ENCODE measurements around the gene ELAVL2. TPM values are rescaled to one million over a fixed set of nuclear protein-coding genes. Genes with fewer than 3 reads are reported as not detected.
A peak's percentile ranks its signal among the peaks of the same experiment; 100 is the strongest.

ELAVL2 gene
- total RNA-seq, 1 experiment from 2014 or later = 21.6 TPM

DNA sequence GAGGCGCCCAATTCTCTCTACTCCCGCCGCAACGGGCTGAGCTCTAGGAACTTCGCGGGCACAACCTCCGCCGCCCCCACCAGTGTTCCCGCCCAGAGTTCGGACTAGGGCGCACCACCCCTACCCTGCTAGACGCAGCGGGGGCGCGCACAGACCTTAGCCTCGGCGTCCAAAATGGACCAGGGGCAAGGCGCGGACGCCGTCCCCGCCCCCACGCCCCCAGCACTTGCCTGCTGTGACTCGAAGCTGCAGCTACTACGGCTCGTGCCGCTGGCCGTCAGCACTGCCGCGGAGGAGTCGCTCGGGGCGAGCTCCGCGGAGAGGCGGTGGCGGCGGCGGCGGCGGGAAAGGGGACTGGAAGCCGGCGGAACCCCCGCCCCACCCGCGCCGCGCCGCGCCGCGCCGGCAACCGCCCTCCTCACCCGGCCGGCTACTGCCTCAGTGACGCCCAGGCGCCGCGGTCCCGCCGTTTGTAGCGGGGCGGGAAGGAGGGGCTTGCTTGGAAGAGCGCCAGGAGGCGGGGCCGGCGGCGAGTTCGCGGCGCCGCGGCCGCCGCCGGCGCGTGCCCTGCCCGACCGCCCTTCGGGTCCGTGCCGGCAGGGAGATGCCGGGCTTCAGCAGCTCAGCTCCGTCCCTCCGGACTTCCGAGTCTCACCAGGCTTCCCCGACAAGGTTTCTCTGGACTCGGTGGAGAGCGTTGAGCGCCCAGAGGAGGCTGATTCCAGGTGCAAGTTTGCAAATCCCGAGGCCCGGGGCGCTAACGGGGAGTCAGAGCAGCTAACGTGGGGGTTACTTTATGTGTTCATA lies 4.5 kb downstream of the ELAVL2 start:
- DNase-seq (ENCODE audit: low read depth) = peak; percentile 58

DNA sequence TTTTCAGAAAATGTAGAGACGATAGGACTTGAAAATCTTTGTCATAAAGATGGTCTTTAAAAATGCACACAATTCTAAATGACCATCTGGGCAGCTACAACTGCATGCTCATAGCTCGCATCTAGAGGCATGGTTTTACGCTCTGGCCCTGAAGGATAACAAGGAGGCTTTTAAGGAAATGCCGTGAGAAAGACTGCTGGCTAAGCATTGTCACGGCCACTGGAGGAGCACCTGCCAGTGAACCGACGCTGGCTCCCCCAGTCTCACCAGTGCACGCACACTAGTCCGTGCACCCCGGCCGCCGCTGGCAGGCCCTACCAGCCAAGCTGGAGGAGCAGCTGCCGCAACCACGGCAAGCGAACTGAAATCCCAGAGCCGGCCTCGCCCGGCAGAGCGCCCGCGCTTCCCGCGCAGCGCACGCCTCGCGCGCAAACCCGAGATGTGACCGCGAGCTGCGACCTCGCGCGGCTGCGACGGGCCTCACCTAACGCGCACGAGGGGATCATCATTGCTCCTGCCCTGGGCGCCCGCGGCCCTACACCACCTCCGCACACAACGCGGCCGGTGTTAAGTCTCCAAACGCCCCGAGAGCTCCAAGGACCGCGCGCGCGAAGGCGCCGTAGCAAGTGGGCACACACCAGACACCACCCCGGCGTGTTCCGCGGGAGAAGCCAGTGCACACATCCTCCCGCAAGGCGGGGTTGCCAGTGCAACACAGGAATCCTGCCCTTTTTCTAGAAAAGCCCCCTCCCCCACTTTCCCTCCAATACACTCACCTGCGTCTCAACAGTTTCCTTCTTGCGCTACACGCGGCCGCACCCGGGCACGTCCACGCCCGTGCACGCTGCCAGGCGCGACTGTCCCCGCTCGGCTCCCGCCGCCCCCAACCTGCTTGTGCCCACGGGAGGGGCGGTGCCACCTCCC lies 5.3 kb downstream of the ELAVL2 start:
- DNase-seq (ENCODE audit: low read depth) = no peak

DNA sequence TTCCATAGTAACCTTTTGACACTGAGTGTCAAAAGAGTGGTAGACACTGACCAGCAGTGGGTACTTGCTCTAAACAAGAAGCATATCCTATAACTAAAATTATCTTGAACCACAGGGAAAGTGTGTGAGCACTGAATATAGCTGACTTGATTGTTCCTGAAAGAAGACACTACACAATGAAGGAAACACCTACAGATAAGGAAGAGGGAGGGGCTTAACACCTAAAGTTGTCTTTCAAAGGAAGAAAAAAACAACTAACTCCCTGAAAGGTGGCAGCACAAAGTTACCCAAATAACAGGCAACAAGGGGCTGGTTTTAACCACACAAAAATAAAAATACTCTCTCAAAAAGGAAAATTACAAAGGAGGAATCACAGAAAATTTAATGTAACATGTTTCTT lies 6.6 kb downstream of the ELAVL2 start:
- no peak for DNase-seq (ENCODE audit: low read depth)

DNA sequence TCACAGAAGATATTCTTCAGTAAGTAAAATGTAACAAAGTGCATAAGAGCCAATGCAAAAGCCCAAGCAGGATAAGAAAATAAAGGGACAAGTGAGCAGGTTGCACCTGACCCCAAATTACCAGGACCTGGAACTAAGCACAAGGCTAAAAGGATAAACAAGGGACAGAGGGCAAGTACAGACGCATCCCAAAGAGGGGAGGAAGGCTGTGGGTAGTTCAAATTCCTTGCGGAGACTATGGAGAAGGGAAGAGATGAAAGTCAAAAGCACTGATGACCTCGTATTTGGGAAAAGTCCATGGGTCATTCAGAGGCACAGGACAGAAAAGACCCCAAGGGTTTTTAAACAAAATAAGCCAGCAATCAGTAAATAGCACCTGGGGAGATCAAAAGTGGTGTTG lies 11.8 kb downstream of the ELAVL2 start:
- no peak for DNase-seq (ENCODE audit: low read depth)

DNA sequence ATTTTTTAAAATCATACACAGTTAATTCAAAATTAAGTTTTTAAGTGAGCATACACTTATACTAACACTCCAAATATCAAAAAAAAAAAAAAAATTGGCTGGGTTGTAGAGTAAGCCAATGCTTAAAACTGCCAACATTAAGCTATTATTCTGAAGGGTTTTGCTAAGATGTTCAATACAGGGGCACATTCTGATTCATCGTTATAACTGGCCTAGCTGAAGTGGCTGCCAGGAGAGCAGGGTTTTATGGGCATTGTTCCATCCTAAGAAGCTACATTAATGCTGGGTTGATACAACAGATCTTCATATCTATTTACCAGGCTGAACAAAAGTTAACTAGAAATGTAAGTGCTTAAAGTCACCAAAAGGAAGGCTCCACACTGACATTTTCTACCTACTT lies 13.4 kb downstream of the ELAVL2 start:
- peak; percentile 38 for DNase-seq (ENCODE audit: low read depth)

DNA sequence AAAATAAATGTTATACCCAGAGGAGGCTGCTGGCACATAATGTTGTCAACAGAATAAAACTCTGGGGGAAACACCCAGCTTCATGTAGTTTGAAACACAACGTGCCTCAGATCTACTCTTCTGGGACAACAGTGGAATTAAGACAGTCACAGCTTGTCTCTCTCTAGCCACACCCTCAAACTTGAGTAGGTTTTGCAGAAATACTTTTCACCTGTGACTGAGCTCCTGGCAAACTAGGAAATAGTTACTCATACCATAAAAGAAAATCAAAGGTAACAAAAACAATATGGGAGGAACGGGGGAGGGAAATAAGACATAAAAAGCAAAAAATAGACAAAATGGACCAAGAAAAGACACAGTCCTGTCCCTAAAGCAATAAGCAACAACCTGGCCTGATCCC lies 14.4 kb downstream of the ELAVL2 start:
- peak; percentile 38 for DNase-seq (ENCODE audit: low read depth)

DNA sequence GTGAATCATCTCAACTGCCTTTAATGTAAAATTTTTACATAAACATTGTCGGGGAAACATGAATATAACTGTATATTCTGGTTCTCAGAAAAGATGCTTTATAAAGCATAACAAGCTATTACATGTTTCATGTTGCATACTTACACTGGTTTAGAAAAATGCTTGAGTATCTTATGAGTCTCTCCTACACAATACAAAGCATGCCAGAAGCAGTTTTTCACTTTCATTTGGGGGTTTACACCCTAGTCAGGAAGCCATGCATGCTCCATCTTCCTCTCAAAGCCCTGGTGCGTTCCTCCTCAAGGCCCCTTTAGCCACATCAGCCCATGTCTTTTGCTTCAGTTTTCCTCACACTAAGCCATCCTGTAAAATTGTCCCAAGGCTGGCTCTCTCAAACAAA lies 22.8 kb downstream of the ELAVL2 start:
- DNase-seq (ENCODE audit: low read depth) = no peak

DNA sequence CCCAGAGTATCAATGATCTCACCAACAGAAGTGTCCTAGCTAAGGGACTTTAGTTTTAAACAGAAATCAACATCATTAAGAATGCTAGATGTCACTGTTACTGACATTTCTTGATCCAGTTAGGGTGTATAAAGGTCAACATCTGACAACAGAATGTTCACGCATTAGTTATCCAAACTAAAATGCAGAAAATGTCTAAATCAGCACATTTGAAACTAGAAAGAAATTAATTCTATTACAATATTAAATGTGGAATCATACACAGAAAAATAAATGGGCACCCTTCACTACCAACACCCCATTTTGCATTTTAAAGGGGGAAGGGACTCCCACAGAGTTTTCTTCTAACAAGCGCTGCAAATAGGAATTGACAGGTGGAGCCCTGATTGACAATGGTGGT lies 24.5 kb downstream of the ELAVL2 start:
- no peak for DNase-seq (ENCODE audit: low read depth)

DNA sequence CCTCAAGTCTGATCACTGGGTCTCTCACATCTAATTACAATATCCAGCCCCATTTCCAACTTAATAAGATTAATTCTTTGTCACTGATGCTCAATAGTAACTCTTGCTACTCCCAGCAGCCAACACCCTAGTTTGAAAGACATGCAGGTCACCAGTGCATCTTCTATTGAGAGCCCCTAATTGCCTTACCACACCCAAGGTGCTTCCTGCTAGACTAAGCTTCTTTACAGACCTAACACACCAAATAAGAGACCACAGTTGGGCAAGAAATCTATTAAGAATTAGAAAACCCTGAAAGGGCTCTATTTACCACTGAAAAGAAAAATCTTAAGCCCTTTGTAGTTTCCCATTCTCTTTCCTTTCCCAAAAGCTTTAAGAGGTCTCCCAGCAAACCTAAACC lies 26.5 kb downstream of the ELAVL2 start:
- no peak for DNase-seq (ENCODE audit: low read depth)

DNA sequence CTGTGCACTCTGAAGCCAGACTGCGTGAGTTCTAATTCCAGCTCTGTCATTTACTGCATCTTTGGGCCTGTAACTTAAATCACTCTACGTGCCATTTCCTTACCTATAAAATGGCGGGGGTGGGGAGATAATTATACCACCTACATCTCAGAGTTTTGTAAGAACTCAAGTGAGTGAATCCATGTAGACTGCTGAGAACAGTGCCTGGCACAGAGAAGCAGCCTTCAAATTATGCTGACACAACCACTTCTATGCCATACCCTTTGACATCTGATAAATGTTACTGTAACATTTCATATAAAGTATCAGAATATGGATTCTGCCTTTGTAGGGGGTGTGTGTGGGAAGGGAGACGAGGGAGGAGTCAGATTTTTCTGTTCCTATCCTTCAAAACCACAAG lies 27.7 kb downstream of the ELAVL2 start:
- DNase-seq (ENCODE audit: low read depth) = no peak

DNA sequence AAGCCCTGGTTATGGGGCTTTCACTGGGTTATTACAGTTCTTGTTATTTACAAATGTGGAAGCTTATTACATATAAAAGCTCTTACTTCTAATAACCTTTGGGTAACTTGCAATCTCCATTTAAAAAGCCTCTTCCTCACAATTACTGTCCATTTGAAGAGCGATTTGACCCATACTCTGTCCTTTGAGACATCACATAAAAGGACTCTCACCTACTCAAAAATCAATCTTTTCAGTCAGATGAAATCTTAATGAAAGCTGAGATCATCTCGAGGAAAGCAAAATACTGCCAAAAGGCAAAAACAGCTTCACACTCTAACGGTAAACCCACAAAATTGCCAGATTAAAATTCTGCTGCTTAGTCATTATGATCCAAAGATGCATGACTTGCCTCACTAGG lies 29.8 kb downstream of the ELAVL2 start:
- DNase-seq (ENCODE audit: low read depth) = peak; percentile 47

DNA sequence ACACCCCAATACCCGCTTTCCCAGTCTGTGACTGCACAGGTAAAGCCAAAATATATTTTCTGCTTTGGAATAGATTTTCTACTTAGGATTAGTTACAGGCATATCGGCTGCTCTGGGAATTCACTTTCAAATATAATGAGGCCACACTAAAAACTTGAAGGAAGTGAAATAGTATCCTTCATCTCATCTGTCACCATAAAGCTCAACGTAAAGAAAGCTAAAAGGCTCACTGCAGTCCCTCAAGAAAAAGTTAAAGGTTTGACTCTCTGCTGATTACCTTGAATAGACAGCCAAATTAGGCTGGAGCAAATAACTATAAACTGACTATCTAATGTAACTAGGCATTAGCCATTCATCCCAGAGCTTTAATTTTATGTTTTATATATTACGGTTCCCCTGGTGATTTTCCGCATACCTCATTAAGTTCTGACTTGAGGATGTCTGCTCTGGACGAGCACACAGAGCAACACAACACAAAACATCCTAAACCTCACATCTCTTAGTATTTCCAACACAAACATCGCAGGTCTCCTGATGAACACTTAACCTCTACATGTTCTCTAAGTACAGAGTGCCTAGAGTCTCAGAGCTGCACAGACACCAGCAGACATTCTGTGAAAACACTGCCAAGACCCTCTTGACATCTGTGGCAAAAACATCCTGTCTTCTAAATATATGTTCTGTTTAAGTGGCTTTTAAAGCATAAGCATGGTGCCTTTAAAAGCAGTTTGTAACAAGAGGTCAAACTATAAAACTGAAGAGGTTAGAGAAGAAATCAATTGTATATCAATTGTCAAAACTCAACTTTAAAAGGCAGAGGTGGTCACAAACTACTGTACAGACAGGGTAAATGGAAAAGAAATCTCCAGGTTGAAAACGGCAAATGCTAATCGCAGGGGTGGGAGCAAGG lies 35.4 kb downstream of the ELAVL2 start:
- DNase-seq (ENCODE audit: low read depth) = peak; percentile 32

DNA sequence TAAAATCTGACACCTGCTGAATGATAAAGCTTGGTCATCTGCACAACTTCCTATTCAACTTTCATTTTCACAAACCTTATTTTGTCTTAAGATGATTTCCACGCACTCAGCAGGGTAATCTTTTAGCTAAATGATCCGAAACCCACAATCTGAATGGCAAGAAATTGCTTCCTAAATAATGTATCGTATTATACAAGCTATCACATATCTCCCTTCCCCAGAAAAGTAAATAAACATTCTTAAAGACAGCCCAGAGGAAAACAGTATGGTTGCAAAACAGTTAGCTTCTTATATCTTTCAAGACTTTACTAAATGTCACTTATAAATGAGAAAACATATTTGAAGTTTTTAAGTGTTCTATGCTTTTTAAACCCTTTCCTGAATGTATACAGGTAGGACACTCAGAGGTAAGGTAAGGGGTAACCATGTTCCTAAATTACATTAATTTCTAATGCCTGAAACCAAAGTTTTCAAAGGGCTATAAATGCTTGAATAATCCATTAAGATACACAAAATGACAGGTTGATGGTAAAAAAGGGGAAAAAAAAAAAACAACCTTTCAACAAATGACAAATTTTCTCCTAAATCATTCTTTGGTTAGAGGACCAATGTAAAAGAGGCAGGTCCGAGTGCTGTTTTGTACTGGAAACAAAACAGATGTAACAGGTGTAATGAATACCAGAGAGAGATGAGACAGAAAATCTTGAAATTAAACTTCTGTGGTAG lies 36.3 kb downstream of the ELAVL2 start:
- no peak for DNase-seq (ENCODE audit: low read depth)

DNA sequence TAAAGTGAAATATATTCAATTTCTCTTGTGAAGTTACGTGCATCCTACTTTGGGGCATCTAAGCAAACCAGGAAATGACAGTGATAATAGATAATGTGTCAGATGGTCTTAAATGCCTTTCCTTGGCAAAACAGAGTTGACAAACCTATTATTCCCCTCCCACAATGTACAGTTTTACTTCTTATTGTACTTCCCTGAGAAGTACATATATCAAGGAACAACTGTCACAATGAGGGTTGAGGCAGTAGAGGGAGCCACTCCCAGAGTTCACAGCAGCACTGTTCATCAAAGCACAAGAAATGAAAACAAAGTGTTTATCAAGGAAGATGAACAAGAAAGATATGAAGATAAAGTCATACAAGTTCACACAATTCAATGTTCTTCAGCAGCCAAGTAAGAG lies 41.1 kb downstream of the ELAVL2 start:
- DNase-seq (ENCODE audit: low read depth) = no peak

DNA sequence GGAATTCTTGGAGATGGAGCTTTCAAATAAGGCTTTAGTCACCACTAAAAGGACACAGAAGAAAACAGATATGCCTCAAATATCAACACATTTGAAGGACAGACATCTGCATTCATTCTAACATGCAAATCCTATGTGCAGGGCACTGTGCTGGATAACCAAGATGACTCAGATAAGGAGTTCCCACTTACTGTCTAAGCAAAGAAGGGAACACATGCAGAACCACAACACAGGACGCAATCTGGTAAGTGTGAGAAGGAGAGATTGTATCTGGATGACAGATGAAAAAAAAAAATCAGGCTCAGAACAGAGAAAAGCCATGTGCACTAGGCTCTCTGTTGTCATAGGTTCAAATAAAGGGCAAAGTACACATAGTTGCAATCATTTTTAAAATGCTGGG lies 42.5 kb downstream of the ELAVL2 start:
- peak; percentile 61 for DNase-seq (ENCODE audit: low read depth)

DNA sequence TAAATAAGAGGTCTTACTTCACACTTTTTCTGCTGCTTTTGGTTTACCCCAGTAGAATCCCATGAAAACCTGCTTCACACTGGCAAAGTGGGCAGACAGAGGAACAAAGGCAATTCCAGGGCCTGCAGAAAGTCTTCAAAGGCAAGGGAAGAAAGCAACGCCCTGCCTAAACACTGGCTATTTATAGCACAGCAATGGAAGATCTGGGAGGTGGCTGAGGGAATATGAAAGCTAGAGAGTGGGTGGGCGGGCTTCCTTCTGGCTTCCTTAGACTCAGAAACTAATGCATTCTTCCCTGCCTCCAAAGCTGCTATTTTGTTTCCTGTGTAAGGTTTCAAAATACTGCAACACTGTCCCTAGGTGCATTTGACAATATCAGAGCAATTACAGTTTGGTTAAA lies 46.8 kb downstream of the ELAVL2 start:
- DNase-seq (ENCODE audit: low read depth) = peak; percentile 72

DNA sequence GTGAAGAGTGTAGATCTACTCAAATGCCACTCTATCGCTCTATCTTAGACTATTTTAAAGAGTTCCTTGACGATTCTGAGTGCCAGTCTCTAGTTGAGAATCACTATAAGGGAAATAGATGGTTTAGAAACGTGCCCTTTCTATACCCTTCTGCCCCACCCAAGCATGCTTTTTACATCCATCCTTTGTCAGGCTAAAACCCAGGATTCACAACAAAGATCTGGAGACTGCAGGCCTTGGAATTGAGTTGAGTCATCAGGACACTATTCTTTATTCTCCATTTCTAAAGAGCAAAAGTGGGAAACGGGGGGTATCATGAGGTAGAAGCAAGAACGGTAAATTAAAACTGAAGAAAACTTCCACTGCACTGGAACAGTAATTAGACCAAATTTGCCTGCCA lies 48.7 kb downstream of the ELAVL2 start:
- DNase-seq (ENCODE audit: low read depth) = no peak

DNA sequence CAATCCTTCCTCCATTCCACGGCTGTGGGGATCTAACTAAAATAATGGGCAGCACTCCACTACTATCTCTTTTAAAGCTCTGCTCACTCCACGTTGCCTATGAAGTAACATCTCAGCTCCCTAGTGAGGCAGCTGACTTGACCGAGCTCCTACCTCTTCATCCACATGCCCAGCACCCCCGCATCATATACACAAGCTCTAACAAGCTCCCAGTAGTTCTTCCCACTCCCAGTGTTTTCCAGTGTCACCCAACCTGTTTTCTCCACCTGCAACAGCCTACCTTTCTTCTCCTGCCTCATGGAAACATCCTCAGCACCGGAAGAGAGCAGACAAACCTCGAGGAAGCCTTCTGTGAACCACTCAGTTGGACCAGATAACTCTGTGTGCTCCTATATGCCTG lies 50.5 kb downstream of the ELAVL2 start:
- no peak for DNase-seq (ENCODE audit: low read depth)

DNA sequence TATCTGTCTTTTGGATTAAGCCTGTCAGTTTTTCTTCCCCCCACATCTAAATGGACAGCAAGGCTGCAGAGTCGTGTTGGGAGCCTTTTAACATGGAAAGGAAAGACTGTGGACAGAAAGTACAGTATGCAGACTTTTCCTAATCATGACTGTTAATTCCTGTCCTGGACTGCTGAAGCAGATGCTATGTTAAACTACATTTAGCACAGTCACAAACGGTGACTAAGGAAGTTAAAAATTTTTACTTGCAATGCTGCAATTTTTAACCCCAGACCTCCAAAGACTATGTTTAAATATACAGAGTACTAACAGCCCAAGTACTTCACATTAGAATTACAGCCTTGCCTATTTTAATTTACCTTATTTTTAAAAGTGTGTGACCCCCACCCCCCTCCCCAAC lies 51.8 kb downstream of the ELAVL2 start:
- DNase-seq (ENCODE audit: low read depth) = peak; percentile 61

DNA sequence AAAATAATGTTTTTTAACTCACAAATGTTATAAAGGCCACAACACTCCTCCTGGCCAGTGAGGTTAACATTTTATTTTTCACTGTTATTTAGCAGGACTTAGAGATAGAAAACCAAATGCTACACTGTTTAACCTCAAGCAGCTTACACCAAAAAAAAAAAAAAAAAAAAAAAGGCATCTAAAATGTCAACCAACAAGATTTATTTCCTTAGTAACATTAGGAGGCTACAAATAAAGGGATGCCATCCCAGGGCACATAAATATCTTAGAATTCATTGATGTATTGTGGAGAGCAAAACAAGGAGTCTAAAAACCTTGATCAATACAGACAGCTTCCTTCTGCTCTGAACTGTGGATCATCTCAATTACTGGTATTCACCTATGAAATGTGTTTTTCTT lies 53.7 kb downstream of the ELAVL2 start:
- no peak for DNase-seq (ENCODE audit: low read depth)

DNA sequence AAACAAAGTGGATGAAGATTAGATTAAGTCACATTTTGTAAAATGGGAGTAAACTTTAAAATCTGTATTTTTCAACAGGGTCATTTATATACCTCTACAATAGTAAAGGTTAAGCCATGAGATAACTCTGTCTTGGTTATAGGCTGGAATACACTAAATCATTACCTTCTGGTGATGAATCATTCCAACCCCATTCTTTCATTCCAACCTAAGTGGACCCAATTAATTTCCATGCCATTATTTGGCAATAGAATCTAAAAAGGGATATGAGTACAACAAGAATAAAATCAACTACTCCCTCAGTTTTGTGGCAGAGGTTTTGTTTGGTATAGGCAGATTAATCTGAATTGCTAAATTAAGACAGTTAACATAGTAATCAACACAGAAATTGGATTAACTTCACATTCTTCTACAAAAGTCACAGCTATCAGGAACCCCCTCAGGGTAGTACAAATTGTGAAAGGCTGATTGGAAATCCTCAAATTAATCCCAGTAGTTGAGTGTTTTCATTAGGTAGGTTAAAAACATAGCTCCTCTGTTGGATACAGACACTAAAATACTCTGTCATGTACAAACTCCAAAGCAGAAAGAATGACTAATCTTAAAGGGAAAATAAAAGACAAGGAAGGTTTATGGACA lies 54.2 kb downstream of the ELAVL2 start:
- DNase-seq (ENCODE audit: low read depth) = peak; percentile 69
